GM12872 (cell line): ENCODE measurements around the gene KIAA1958.

Experiments used
- CTCF ChIP-seq: IDR thresholded peaks from 3 replicates; pipeline ENCODE4 v1.5.1; 2011; ENCODE audit warnings: low read depth, mild to moderate bottlenecking, low read length, moderate library complexity; ENCODE audit not compliant: insufficient read depth

The KIAA1958 gene

GRCh38 chr9:112670991-112671625, 184.5 kb downstream of the KIAA1958 start:
- no peak for TF ChIP-seq CTCF

- no peak for TF ChIP-seq CTCF
These were observed 190.4 kb downstream of the KIAA1958 start for GRCh38 chr9:112677040-112677439.

- TF ChIP-seq CTCF: no peak
These were observed 194.2 kb downstream of the KIAA1958 start for GRCh38 chr9:112680731-112681402.

GRCh38 chr9:112689161-112689740, 202.6 kb downstream of the KIAA1958 start:
- no peak for TF ChIP-seq CTCF

- no peak for TF ChIP-seq CTCF
These were observed 208.3 kb downstream of the KIAA1958 start for GRCh38 chr9:112694706-112695555.

GRCh38 chr9:112696461-112696860, 209.8 kb downstream of the KIAA1958 start:
- no peak for TF ChIP-seq CTCF

- TF ChIP-seq CTCF: no peak
These were observed 212.6 kb downstream of the KIAA1958 start for GRCh38 chr9:112699230-112699629.
